Right atrium auricular region (tissue), 2 donors: ENCODE data around the gene S100A10. TPM values are rescaled to one million over a fixed set of nuclear protein-coding genes. Genes with fewer than 3 reads are reported as not detected.

Experiments used
- DNase-seq: peaks from one replicate; pipeline ENCODE4 v3.0.0-alpha.2; 2019; ENCODE audit warnings: low spot score
- H3K27ac ChIP-seq, 2 donors: fragments of 200-600 bp; sonication (generic); 1 replicate in 1 of 2; 2 replicates in 1 of 2; pipeline ENCODE4 v1.5.1; 2016 to 2019
- H3K27me3 ChIP-seq, 2 donors: fragments of 200-600 bp; sonication (generic); one replicate each; pipeline versions ENCODE4 v1.5.1 to v1.6.0; 2017 to 2019
- H3K36me3 ChIP-seq: fragments of 200-600 bp; sonication (generic); one replicate; pipeline ENCODE4 v1.5.1; 2016
- H3K4me1 ChIP-seq, 2 donors: fragments of 200-600 bp; sonication (generic); one replicate each; pipeline versions ENCODE4 v1.5.1 to v1.6.0; 2017 to 2019
- H3K4me3 ChIP-seq, 2 donors: fragments of 200-600 bp; sonication (generic); 1 replicate in 1 of 2; 2 replicates in 1 of 2; pipeline ENCODE4 v1.5.1; 2017 to 2019; ENCODE audit warnings: mild to moderate bottlenecking in 1 of 2, moderate library complexity in 1 of 2
- H3K9me3 ChIP-seq, 2 donors: fragments of 200-600 bp; sonication (generic); one replicate each; pipeline ENCODE4 v1.5.1; 2019
- total RNA-seq, 2 donors: library from RNA; depleted of rRNA; stranded (reverse); fragments of >200 nt; gene quantifications; one replicate each; pipeline ENCODE4 v1.1.0, GENCODE V29; 2016
- TF ChIP-seq, protein P1 (sequence below), 2 donors: fragments of 200-600 bp; sonication (generic); IDR thresholded peaks; one replicate each; pipeline ENCODE4 v1.5.1; 2019; ENCODE audit warnings: antibody characterized with exemption in 2 of 2

S100A10 gene
- total RNA-seq, 2 donors from 2014 or later: 75.2 to 116 TPM

- Histone ChIP-seq H3K4me3 (no peak overlapping the region), H3K36me3 (no peaks in the 10 kb centered on the region), H3K27me3 (no peaks in the 10 kb centered on the region), H3K4me1 (no peaks in the 10 kb centered on the region), H3K9me3 (no peaks in the 10 kb centered on the region), H3K27ac (no peak overlapping the region)
- no peak for DNase-seq
- TF ChIP-seq, protein P1, sequence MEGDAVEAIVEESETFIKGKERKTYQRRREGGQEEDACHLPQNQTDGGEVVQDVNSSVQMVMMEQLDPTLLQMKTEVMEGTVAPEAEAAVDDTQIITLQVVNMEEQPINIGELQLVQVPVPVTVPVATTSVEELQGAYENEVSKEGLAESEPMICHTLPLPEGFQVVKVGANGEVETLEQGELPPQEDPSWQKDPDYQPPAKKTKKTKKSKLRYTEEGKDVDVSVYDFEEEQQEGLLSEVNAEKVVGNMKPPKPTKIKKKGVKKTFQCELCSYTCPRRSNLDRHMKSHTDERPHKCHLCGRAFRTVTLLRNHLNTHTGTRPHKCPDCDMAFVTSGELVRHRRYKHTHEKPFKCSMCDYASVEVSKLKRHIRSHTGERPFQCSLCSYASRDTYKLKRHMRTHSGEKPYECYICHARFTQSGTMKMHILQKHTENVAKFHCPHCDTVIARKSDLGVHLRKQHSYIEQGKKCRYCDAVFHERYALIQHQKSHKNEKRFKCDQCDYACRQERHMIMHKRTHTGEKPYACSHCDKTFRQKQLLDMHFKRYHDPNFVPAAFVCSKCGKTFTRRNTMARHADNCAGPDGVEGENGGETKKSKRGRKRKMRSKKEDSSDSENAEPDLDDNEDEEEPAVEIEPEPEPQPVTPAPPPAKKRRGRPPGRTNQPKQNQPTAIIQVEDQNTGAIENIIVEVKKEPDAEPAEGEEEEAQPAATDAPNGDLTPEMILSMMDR (IDR thresholded peaks at IDR 0.05): no peak
Observed at GRCh38 chr1:152020849-152021248, 27.2 kb upstream of the S100A10 start.

- H3K27me3 ChIP-seq: no peaks in the 10 kb centered on the region
- H3K36me3 ChIP-seq: no peaks in the 10 kb centered on the region
- no peak for DNase-seq
- TF ChIP-seq, protein P1 (IDR thresholded peaks at IDR 0.05): no peak
- H3K4me1 ChIP-seq: no peaks in the 10 kb centered on the region
- no peaks in the 10 kb centered on the region for H3K9me3 ChIP-seq
- H3K4me3 ChIP-seq: no peak overlapping the region
- H3K27ac ChIP-seq: no peak overlapping the region
Observed at GRCh38 chr1:152018537-152018936, 24.9 kb upstream of the S100A10 start.

DNA sequence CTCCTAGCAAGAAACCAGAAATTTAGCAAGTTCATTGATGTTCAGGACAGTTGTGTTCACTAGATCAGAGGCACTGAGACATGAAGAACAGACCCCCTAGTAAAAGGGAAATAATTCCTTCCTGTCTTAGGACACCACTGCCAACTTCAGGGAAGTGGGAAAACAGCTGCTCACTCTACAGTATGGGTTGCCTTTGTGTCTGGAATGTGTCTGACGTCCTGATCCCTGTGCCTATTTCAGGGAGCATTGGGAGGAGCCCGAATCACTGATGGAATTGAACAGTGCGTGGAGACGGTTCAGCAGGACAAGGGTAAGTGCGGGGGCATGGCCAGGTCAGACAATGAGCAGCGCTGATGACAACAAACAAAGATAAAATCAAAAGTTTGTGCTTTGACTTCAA, 22.1 kb upstream of the S100A10 start:
- no peaks in the 10 kb centered on the region for H3K36me3 ChIP-seq
- H3K4me1 ChIP-seq: no peaks in the 10 kb centered on the region
- no peak overlapping the region for H3K27ac ChIP-seq
- H3K4me3 ChIP-seq: no peak overlapping the region
- no peak for DNase-seq
- TF ChIP-seq, protein P1 (IDR thresholded peaks at IDR 0.05): no peak
- no peaks in the 10 kb centered on the region for H3K27me3 ChIP-seq
- H3K9me3 ChIP-seq: no peaks in the 10 kb centered on the region

DNA sequence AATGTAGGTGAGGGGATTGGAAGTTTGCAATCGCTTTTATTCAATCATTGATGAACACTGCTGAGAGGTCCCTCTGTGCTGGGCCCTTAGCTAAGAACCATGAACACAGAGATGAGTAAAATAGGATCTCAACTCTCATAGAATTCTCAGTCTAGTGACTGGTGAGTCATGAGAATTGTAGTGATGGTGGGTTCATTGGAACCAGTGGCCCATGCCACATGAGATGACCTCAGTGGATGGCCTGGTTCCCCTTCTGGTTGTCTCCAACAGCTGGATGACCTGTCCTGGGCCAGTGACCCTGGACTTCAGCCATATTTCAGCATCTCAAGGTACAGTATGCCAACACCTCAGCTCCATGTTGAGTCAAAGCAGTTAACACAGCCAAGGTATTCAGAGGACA, 21.3 kb upstream of the S100A10 start:
- Histone ChIP-seq H3K4me3 (no peak overlapping the region), H3K27me3 (no peaks in the 10 kb centered on the region), H3K4me1 (no peaks in the 10 kb centered on the region), H3K36me3 (no peaks in the 10 kb centered on the region), H3K27ac (no peak overlapping the region), H3K9me3 (no peaks in the 10 kb centered on the region)
- no peak for DNase-seq
- TF ChIP-seq, protein P1 (IDR thresholded peaks at IDR 0.05): no peak

DNA sequence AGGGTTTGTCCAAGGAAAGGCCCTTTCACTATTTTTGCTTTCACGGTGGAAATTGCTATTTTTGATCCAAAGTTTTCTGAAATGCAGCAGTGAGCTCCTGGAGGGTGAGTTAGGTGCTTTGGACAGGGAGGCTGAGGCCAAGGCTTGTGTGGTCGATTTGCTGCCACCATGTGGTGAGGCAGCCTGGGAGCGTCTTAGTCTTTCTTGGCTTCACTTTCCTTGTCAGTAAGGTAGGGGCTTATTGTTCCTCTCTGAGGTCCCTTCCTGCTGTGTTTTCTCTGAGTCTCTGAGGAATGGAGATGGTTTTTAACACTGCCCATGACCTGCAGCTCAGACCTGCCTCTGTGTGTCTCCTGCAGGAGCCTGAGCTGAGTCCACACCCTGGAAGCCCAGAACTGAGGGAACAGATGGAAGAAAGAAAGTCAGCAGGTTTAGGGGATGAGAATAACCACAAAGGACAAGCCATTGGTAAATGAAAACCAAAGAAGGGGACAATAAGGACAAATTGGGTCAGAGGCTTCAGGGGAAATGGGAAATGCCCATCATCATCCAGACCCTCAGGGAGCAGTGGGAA, 20.1 kb upstream of the S100A10 start:
- Histone ChIP-seq H3K9me3 (no peaks in the 10 kb centered on the region), H3K27ac (no peak overlapping the region), H3K36me3 (no peaks in the 10 kb centered on the region), H3K4me1 (no peaks in the 10 kb centered on the region), H3K27me3 (no peaks in the 10 kb centered on the region), H3K4me3 (no peak overlapping the region)
- TF ChIP-seq, protein P1 (IDR thresholded peaks at IDR 0.05): peak; percentile 15 to 65
- no peak for DNase-seq

DNA sequence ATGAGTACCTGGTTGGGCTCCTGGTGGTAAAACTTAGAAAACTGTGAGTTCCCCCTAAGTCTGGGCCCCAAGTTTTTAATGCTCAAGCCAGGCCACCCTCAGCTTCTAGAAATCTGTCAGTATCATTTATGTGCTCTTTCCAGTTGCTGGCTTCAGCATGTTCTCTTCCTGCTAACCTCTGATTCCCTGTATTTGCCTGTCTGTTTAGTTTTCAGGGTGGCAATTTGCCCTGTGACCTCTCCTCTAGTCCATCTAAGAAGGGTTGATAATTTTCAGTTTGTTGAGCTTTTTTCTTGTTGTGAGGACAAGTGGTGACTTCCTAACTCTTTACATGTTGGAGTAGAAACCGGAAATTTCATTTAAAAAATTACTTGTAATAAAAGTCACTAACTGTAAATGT, 16.0 kb upstream of the S100A10 start:
- no peak for DNase-seq
- Histone ChIP-seq H3K4me1 (no peaks in the 10 kb centered on the region), H3K27me3 (no peaks in the 10 kb centered on the region), H3K36me3 (no peaks in the 10 kb centered on the region), H3K27ac (no peak overlapping the region), H3K9me3 (no peaks in the 10 kb centered on the region), H3K4me3 (no peak overlapping the region)
- TF ChIP-seq, protein P1 (IDR thresholded peaks at IDR 0.05): no peak
